HepG2 (cell line): ENCODE data around the gene ACSF3. TPM values are rescaled to one million over a fixed set of nuclear protein-coding genes. Genes with fewer than 3 reads are reported as not detected.

Source experiments
- NBN ChIP-seq: fragments of 450-650 bp; conservative IDR thresholded peaks from 2 replicates; pipeline ENCODE4 v1.6.1; 2017
- PAXIP1 ChIP-seq: sonication (generic); formaldehyde crosslinking; conservative IDR thresholded peaks from 2 replicates; pipeline ENCODE4 v1.4.0; 2020; ENCODE audit warnings: mild to moderate bottlenecking, missing genetic modification reagents, moderate library complexity
- PHF21A ChIP-seq: sonication (generic); formaldehyde crosslinking; IDR thresholded peaks from 2 replicates; pipeline ENCODE4 v1.5.0; 2020; ENCODE audit warnings: mild to moderate bottlenecking, missing genetic modification reagents
- RAD21 ChIP-seq: fragments of 450-650 bp; formaldehyde crosslinking; IDR thresholded peaks from 2 replicates; pipeline ENCODE4 v1.5.0; 2020; ENCODE audit warnings: mild to moderate bottlenecking
- SCMH1 ChIP-seq: sonication (generic); formaldehyde crosslinking; IDR thresholded peaks from 2 replicates; pipeline ENCODE4 v1.9.0; 2021; ENCODE audit warnings: missing genetic modification reagents, mild to moderate bottlenecking, borderline replicate concordance
- SOX6 ChIP-seq, 2 experiments: fragments of 450-650 bp in 1 of 2; sonication (generic) in 1 of 2; formaldehyde crosslinking in 1 of 2; IDR thresholded peaks; 2 replicates each; pipeline versions ENCODE4 v1.4.0 to v1.6.1; 2017 to 2020; ENCODE audit warnings: antibody characterized with exemption in 1 of 2, mild to moderate bottlenecking in 1 of 2, missing genetic modification reagents in 1 of 2
- USF2 ChIP-seq, 2 experiments: sonication (generic) in 1 of 2; formaldehyde crosslinking in 1 of 2; IDR thresholded peaks; 2 replicates each; pipeline versions ENCODE4 v1.5.1 to v1.6.1; 2011 to 2020; ENCODE audit warnings: borderline replicate concordance in 1 of 2, low read depth in 1 of 2, low read length in 1 of 2, mild to moderate bottlenecking in 1 of 2, missing genetic modification reagents in 1 of 2, moderate library complexity in 1 of 2
- ZNF235 ChIP-seq: sonication (generic); formaldehyde crosslinking; IDR thresholded peaks from 2 replicates; pipeline ENCODE4 v1.8.1; 2023; ENCODE audit warnings: mild to moderate bottlenecking, missing genetic modification reagents, borderline replicate concordance
- ZNF580 ChIP-seq: IDR thresholded peaks from 2 replicates; pipeline ENCODE4 v1.6.1; 2016; ENCODE audit warnings: low read depth, borderline replicate concordance
- ZNF782 ChIP-seq: sonication (generic); formaldehyde crosslinking; IDR thresholded peaks from 2 replicates; pipeline ENCODE4 v1.4.0; 2020; ENCODE audit warnings: missing genetic modification reagents, mild to moderate bottlenecking, borderline replicate concordance
- ZSCAN29 ChIP-seq: sonication (generic); formaldehyde crosslinking; conservative IDR thresholded peaks from 2 replicates; pipeline ENCODE4 v1.4.0; 2020; ENCODE audit warnings: mild to moderate bottlenecking, missing genetic modification reagents
- polyA plus RNA-seq, 8 experiments: library from polyadenylated mRNA; depleted of rRNA in 3 of 8; stranded (reverse) in 7 of 8; unstranded in 1 of 8; fragments of >200 nt; fragmentation: Illumina TruSeq in 4 of 8; extraction: Trizol in 4 of 8; gene quantifications; 2 replicates each; pipeline versions ENCODE4 v1.2.1 to v1.2.3, GENCODE V29; 2011 to 2016; ENCODE audit warnings: low read depth in 4 of 8, missing spikeins in 1 of 8, mixed read lengths in 1 of 8; ENCODE audit not compliant: insufficient read depth in 1 of 8
- total RNA-seq, 5 experiments: library from RNA; depleted of rRNA; stranded (reverse); fragments of >200 nt; fragmentation: Illumina TruSeq; extraction: Trizol; gene quantifications; 2 replicates each; pipeline ENCODE4 v1.2.3, GENCODE V29; 2016; ENCODE audit warnings: low read depth in 1 of 5
- TF ChIP-seq, protein P1 (sequence below): fragments of 450-650 bp; IDR thresholded peaks from 2 replicates; pipeline ENCODE4 v1.6.1; 2017
- TF ChIP-seq, protein P2 (sequence below): sonication (generic); formaldehyde crosslinking; IDR thresholded peaks from 2 replicates; pipeline ENCODE4 v1.5.1; 2020; ENCODE audit warnings: mild to moderate bottlenecking, moderate library complexity, missing genetic modification reagents

Gene ACSF3
- total and polyA plus RNA-seq, 2 of the 13 experiments (the other 11 are each of a cell fraction or from before 2014, with no cell fraction given) = 14.9 to 30.6 TPM

DNA sequence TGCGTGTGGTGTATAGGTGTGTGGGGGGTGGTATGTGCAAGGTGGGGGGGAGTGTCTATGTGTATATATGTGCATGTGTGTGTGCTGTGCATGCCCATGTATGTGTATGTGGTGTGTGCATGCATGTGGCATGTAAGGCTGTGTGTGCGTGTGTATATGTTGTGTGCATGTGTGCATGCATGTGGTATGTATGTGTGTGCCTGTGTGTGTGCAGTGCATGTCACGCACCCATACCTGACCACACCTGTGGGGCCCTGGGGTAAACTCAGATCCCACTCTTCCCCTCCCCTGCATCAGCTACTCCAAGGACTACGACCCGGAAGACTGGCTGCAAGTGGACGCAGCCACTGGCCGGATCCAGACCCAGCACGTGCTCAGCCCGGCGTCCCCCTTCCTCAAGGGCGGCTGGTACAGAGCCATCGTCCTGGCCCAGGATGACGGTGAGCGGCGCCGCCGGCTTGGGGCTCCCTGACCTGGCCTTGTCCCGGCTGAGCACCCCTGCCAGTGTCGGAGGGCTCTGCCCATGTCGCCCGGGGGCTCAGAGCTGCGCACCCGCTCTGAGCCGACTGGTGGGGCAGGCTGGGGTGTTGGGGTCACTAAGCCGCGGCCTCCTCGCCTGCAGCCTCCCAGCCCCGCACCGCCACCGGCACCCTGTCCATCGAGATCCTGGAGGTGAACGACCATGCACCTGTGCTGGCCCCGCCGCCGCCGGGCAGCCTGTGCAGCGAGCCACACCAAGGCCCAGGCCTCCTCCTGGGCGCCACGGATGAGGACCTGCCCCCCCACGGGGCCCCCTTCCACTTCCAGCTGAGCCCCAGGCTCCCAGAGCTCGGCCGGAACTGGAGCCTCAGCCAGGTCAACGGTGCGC lies 97.6 kb downstream of the ACSF3 start (continued):
- TF ChIP-seq ZNF580 = peak; percentile 84; the same call in 1 of the 2 replicates
- TF ChIP-seq NBN = no peak
- TF ChIP-seq USF2 (IDR thresholded peaks at IDR 0.05; ENCODE audit: low read depth, low read length) = no peak
- peak; percentile 70; the same call in 1 of the 2 replicates for TF ChIP-seq USF2 (CRISPR knock-in tag; IDR thresholded peaks at IDR 0.05; ENCODE audit: borderline replicate concordance)
- no peak for TF ChIP-seq SOX6 (IDR thresholded peaks at IDR 0.05)
- peak; percentile 38; the same call in 1 of the 2 replicates for TF ChIP-seq SOX6 (CRISPR knock-in tag; IDR thresholded peaks at IDR 0.05)
- peak; percentile 45; the same call in 1 of the 2 replicates for TF ChIP-seq ZNF782 (CRISPR knock-in tag)
- TF ChIP-seq PHF21A (CRISPR knock-in tag) = peak; percentile 54
- no peak for TF ChIP-seq SCMH1
- TF ChIP-seq ZSCAN29 (CRISPR knock-in tag) = 0 out of 2 replicates have a peak, but pooled peaks have one; percentile 24
- TF ChIP-seq, protein P1, sequence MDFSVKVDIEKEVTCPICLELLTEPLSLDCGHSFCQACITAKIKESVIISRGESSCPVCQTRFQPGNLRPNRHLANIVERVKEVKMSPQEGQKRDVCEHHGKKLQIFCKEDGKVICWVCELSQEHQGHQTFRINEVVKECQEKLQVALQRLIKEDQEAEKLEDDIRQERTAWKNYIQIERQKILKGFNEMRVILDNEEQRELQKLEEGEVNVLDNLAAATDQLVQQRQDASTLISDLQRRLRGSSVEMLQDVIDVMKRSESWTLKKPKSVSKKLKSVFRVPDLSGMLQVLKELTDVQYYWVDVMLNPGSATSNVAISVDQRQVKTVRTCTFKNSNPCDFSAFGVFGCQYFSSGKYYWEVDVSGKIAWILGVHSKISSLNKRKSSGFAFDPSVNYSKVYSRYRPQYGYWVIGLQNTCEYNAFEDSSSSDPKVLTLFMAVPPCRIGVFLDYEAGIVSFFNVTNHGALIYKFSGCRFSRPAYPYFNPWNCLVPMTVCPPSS = no peak
- TF ChIP-seq PAXIP1 (CRISPR knock-in tag) = 0 out of 2 replicates have a peak, but pooled peaks have one; percentile 17
- peak; percentile 67 for TF ChIP-seq RAD21 (CRISPR knock-in tag)
- TF ChIP-seq, protein P2, sequence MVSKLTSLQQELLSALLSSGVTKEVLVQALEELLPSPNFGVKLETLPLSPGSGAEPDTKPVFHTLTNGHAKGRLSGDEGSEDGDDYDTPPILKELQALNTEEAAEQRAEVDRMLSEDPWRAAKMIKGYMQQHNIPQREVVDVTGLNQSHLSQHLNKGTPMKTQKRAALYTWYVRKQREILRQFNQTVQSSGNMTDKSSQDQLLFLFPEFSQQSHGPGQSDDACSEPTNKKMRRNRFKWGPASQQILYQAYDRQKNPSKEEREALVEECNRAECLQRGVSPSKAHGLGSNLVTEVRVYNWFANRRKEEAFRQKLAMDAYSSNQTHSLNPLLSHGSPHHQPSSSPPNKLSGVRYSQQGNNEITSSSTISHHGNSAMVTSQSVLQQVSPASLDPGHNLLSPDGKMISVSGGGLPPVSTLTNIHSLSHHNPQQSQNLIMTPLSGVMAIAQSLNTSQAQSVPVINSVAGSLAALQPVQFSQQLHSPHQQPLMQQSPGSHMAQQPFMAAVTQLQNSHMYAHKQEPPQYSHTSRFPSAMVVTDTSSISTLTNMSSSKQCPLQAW = no peak
- TF ChIP-seq ZNF235 (CRISPR knock-in tag) = no peak
